ENCODE results near the gene ZNRF1. TPM values are rescaled to one million over a fixed set of nuclear protein-coding genes. Genes with fewer than 3 reads are reported as not detected.

Gene ZNRF1
- total RNA-seq, 1 experiment from 2014 or later, result 48.2 TPM

DNA sequence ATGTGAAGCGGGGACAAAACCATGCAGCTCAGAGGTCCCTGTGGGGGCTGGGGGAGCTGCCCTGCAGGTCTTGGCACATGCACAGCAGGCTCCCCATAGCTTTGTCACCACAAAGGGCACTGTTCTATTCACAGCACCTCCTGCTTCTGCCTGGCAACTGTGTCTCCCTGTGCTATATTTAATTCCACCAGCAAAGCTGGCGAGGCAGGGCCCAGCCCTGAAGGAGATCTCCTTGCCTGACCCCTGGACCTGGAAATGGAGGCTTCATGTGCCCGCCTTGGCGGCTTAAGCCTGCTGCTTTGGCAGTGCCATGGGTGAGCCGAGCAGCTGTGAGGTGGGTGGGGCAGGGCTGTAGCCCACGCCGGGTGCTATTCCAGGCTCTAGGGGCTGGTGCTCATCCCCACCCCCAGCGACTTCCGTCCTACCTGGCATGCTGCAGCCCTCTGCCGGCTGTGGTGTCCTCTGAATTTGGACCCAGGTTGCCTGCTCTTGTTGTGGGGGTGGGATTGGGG, 111.0 kb downstream of the ZNRF1 start:
- ATAC-seq (no peak; the same call in 1 of the 2 replicates), DNase-seq (ENCODE audit: low read depth, low spot score) (no peak)
- H3K36me3 ChIP-seq (ENCODE audit: control insufficient read depth in 1 of 2, insufficient read depth in 2 of 2, low read length in 2 of 2), result peaks cover 0 to 5% of the 10 kb centered on the region in 2 experiments; a peak in 1 of 4 replicates
- CTCF ChIA-PET, result interaction anchor here (0.9 to 4.4 kb wide), 7 partner anchors 10 to 206 kb away, joined by 3 to 116 read pairs (median 5); partner anchors contain the start of gene ZNRF1
- H2AFZ ChIP-seq (ENCODE audit: low read depth, low read length, poor library complexity, severe bottlenecking), result no peak overlapping the region
- H3K4me2 ChIP-seq (ENCODE audit: low read length), result peak overlapping the region; percentile 79
- peak overlapping the region; percentile 91 for H3K27ac ChIP-seq (ENCODE audit: low read depth, low read length)
- H4K20me1 ChIP-seq (ENCODE audit: insufficient read depth), result no peaks in the 10 kb centered on the region
- H3K9me3 ChIP-seq (ENCODE audit: control insufficient read depth in 1 of 2, insufficient read depth in 1 of 2, low read depth in 1 of 2, low read length in 2 of 2), result no peaks in the 10 kb centered on the region
- RAD21 ChIA-PET (ENCODE audit: low non-redundant PET in 1 of 2, low total read pairs in 2 of 2, uncharacterized antibody in 2 of 2, unreplicated experiment in 2 of 2), result interaction anchor here (1.1 to 3.5 kb wide), 2 partner anchors 111 to 112 kb away, joined by 3 to 33 read pairs; partner anchors contain the start of gene ZNRF1 (in 2 of the 2)
- H3K4me3 ChIP-seq (replicated peaks in 1 of 2; ENCODE audit: low read depth in 1 of 2, low read length in 2 of 2), result peak overlapping the region in 1 of 2 experiments; percentile 52; a peak in 2 of 4 replicates
- no peak for TF ChIP-seq SIN3A (IDR thresholded peaks at IDR 0.05; ENCODE audit: low read depth)
- no peak for TF ChIP-seq POLR2A (IDR thresholded peaks at IDR 0.05; ENCODE audit: borderline replicate concordance, extremely low read depth, insufficient read depth, insufficient read length)
- no peak for TF ChIP-seq RAD21 (IDR thresholded peaks at IDR 0.05; ENCODE audit: low read depth)
- TF ChIP-seq, protein P1, sequence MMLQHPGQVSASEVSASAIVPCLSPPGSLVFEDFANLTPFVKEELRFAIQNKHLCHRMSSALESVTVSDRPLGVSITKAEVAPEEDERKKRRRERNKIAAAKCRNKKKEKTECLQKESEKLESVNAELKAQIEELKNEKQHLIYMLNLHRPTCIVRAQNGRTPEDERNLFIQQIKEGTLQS (IDR thresholded peaks at IDR 0.05), result no peak
- no peak for TF ChIP-seq SP1 (IDR thresholded peaks at IDR 0.05; ENCODE audit: low read depth)
- TF ChIP-seq ZFX (IDR thresholded peaks at IDR 0.05), result no peak
- TF ChIP-seq EZH2 (IDR thresholded peaks at IDR 0.05), result no peak
- TF ChIP-seq, protein P2, sequence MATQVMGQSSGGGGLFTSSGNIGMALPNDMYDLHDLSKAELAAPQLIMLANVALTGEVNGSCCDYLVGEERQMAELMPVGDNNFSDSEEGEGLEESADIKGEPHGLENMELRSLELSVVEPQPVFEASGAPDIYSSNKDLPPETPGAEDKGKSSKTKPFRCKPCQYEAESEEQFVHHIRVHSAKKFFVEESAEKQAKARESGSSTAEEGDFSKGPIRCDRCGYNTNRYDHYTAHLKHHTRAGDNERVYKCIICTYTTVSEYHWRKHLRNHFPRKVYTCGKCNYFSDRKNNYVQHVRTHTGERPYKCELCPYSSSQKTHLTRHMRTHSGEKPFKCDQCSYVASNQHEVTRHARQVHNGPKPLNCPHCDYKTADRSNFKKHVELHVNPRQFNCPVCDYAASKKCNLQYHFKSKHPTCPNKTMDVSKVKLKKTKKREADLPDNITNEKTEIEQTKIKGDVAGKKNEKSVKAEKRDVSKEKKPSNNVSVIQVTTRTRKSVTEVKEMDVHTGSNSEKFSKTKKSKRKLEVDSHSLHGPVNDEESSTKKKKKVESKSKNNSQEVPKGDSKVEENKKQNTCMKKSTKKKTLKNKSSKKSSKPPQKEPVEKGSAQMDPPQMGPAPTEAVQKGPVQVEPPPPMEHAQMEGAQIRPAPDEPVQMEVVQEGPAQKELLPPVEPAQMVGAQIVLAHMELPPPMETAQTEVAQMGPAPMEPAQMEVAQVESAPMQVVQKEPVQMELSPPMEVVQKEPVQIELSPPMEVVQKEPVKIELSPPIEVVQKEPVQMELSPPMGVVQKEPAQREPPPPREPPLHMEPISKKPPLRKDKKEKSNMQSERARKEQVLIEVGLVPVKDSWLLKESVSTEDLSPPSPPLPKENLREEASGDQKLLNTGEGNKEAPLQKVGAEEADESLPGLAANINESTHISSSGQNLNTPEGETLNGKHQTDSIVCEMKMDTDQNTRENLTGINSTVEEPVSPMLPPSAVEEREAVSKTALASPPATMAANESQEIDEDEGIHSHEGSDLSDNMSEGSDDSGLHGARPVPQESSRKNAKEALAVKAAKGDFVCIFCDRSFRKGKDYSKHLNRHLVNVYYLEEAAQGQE (IDR thresholded peaks at IDR 0.05; ENCODE audit: low read depth), result no peak
- intact Hi-C loops (cut with micrococcal nuclease), result loop anchor here (2.0 to 10.0 kb wide), 2 partner anchors 123 to 295 kb away; no protein-coding TSS in a partner anchor
- no peaks in the 10 kb centered on the region for H3K79me2 ChIP-seq (ENCODE audit: insufficient read depth, low read length)
- H3K4me1 ChIP-seq (ENCODE audit: control insufficient read depth in 1 of 2, insufficient read depth in 2 of 2, low read length in 2 of 2), result peaks cover 35 to 49% of the 10 kb centered on the region in 2 experiments
- H3K9ac ChIP-seq (ENCODE audit: low read length), result peak overlapping the region; percentile 81
- H3K27me3 ChIP-seq (ENCODE audit: insufficient read depth, low read length), result no peaks in the 10 kb centered on the region
- H3K9me2 ChIP-seq (ENCODE audit: insufficient read depth), result no peaks in the 10 kb centered on the region
- no TSS peak for BruUV-seq (replicated peaks)
- POLR2A ChIA-PET, result interaction anchor here (1.2 to 3.1 kb wide), 3 partner anchors 111 to 125 kb away, joined by 3 to 19 read pairs (median 17); partner anchors contain the start of genes WDR59 and ZNRF1
